ENCODE data around the gene GAL3ST1. TPM values are rescaled to one million over a fixed set of nuclear protein-coding genes. Genes with fewer than 3 reads are reported as not detected.

The GAL3ST1 gene
- polyA plus RNA-seq, 4 donors, result 25.3 to 42.8 (median 27.1) TPM

Other genes with a start within 250 kb of the GAL3ST1 start
- 10 to 100 TPM; 11.7 to 17.6 (median 14.4) TPM for gene TBC1D10A, start 247.7 kb downstream of the GAL3ST1 start, polyA plus RNA-seq (ENCODE audit: insufficient read length in 4 of 4)
- gene SF3A1, start 217.8 kb downstream of the GAL3ST1 start, polyA plus RNA-seq (ENCODE audit: insufficient read length in 4 of 4), result 100 to 1,000 TPM; 141 to 175 (median 162) TPM
- 1 to 10 TPM; 4.9 to 7.6 (median 5.3) TPM for gene CCDC157, start 217.7 kb downstream of the GAL3ST1 start, polyA plus RNA-seq (ENCODE audit: insufficient read length in 4 of 4)
- 10 to 100 TPM; 18.3 to 22.9 (median 21.8) TPM for gene RNF215, start 187.3 kb downstream of the GAL3ST1 start, polyA plus RNA-seq (ENCODE audit: insufficient read length in 4 of 4)
- 1 to 10 TPM; 4.0 to 7.3 (median 6.1) TPM for gene SEC14L2, start 177.6 kb downstream of the GAL3ST1 start, polyA plus RNA-seq (ENCODE audit: insufficient read length in 4 of 4)
- gene MTFP1, start 148.9 kb downstream of the GAL3ST1 start, polyA plus RNA-seq (ENCODE audit: insufficient read length in 4 of 4), result 10 to 100 TPM in 1 of 4 donors, 1 to 10 TPM in 3; 7.3 to 14.1 (median 7.8) TPM
- gene SEC14L3, start 102.6 kb downstream of the GAL3ST1 start, polyA plus RNA-seq (ENCODE audit: insufficient read length in 4 of 4), result under 1 TPM in 1 of 4 donors, not detected in 3; 0.05 TPM
- under 1 TPM; 0.33 to 0.71 (median 0.52) TPM for gene SEC14L4, start 69.0 kb downstream of the GAL3ST1 start, polyA plus RNA-seq (ENCODE audit: insufficient read length in 4 of 4)
- 1 to 10 TPM; 4.6 to 9.5 (median 7.8) TPM for gene SEC14L6, start 27.9 kb downstream of the GAL3ST1 start, polyA plus RNA-seq (ENCODE audit: insufficient read length in 4 of 4)
- 10 to 100 TPM; 65.8 to 74.7 (median 72.1) TPM for gene PES1, start 17.2 kb upstream of the GAL3ST1 start, polyA plus RNA-seq (ENCODE audit: insufficient read length in 4 of 4)
- 10 to 100 TPM; 53.8 to 70.3 (median 56.0) TPM for gene TCN2, start 32.5 kb upstream of the GAL3ST1 start, polyA plus RNA-seq (ENCODE audit: insufficient read length in 4 of 4)
- gene SLC35E4, start 61.1 kb upstream of the GAL3ST1 start, polyA plus RNA-seq (ENCODE audit: insufficient read length in 4 of 4), result 1 to 10 TPM; 1.1 to 2.3 (median 1.8) TPM
- 1 to 10 TPM; 5.7 to 7.7 (median 6.5) TPM for gene DUSP18, start 93.2 kb upstream of the GAL3ST1 start, polyA plus RNA-seq (ENCODE audit: insufficient read length in 4 of 4)
- gene OSBP2, start 120.2 kb upstream of the GAL3ST1 start, polyA plus RNA-seq (ENCODE audit: insufficient read length in 4 of 4), result 1 to 10 TPM; 4.9 to 6.8 (median 6.2) TPM

Data from right renal pelvis (tissue), 4 donors.